Thyroid gland (tissue), 4 donors: ENCODE results near the gene CFAP161. TPM values are rescaled to one million over a fixed set of nuclear protein-coding genes. Genes with fewer than 3 reads are reported as not detected.

ENCODE experiments used
- DNase-seq, 2 donors: peaks; one replicate each; pipeline ENCODE4 v3.0.0-alpha.2; 2019
- H3K27ac ChIP-seq, 3 donors: fragments of 200-600 bp; sonication (generic); 1 replicate in 2 of 3; 2 replicates in 1 of 3; pipeline ENCODE4 v1.5.1; 2016 to 2019; ENCODE audit warnings: mild to moderate bottlenecking in 1 of 3, moderate library complexity in 1 of 3
- H3K27me3 ChIP-seq: fragments of 200-600 bp; sonication (generic); one replicate; pipeline ENCODE4 v1.5.1; 2019
- H3K36me3 ChIP-seq, 2 donors: fragments of 200-600 bp; sonication (generic); one replicate each; pipeline ENCODE4 v1.5.1; 2016 to 2019
- H3K4me1 ChIP-seq, 2 donors: fragments of 200-600 bp; sonication (generic); one replicate each; pipeline ENCODE4 v1.5.1; 2017 to 2019
- H3K4me3 ChIP-seq, 3 donors: fragments of 200-600 bp; sonication (generic); replicated peaks in 1 of 3; 1 replicate in 2 of 3; 2 replicates in 1 of 3; pipeline ENCODE4 v1.5.1; 2016; ENCODE audit warnings: mild to moderate bottlenecking in 1 of 3
- H3K9me3 ChIP-seq: fragments of 200-600 bp; sonication (generic); one replicate; pipeline ENCODE4 v1.5.1; 2017
- POLR2A ChIP-seq, 2 donors: fragments of 450-650 bp; IDR thresholded peaks; one replicate each; pipeline ENCODE4 v1.6.1; 2017; ENCODE audit warnings: antibody characterized with exemption in 2 of 2, mild to moderate bottlenecking in 2 of 2, moderate library complexity in 1 of 2
- WGBS, 2 donors: methylation state at CpG; one replicate each; pipeline ENCODE4 v1.1.5; 2017; 5-methylcytosine and 5-hydroxymethylcytosine counted together
- intact Hi-C: fragments of 100-400 bp; cut with DNase I; formaldehyde crosslinking; loops from one replicate; pipeline ENCODE4 v1.15.1; 2023
- total RNA-seq, 4 donors: library from RNA; depleted of rRNA; stranded (reverse); fragments of >200 nt; gene quantifications; one replicate each; pipeline ENCODE4 v1.2.3, GENCODE V29; 2016
- TF ChIP-seq, protein P1 (sequence below), 6 experiments: fragments of 200-600 bp in 3 of 6; fragments of 450-650 bp in 3 of 6; sonication (generic) in 3 of 6; IDR thresholded peaks; one replicate each; pipeline ENCODE4 v1.5.1; 2016 to 2019; ENCODE audit warnings: antibody characterized with exemption in 6 of 6, mild to moderate bottlenecking in 2 of 6, inconsistent platforms in 1 of 6, moderate library complexity in 1 of 6

Gene CFAP161
- total RNA-seq, 4 donors from 2014 or later = 0.56 to 0.81 (median 0.78) TPM; not detected in 1

DNA sequence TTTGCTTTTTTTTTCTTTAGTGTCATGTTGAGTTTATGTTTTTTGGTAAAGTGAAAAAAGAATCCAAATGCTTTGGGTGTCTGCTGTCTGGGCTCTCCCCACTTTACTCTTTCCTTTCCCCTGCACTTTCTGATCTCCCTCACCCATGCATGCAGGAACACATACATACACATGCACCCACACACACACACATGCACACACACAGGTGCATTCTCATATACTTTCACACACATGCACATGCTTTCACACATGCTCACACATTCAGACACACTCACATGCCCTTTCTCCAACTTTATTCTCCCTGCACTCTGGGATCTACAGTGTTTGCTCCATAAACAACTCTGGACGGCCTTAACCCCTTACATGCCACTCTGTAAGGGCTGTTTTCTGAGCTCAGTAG lies 46.4 kb upstream of the CFAP161 start:
- H3K4me3 ChIP-seq = no peak overlapping the region
- H3K9me3 ChIP-seq = no peaks in the 10 kb centered on the region
- H3K27ac ChIP-seq = no peak overlapping the region
- 41 to 43% methylated on average over 1 of the region's 1 CpG for WGBS, 2 donors
- H3K27me3 ChIP-seq = no peaks in the 10 kb centered on the region
- H3K4me1 ChIP-seq = no peaks in the 10 kb centered on the region
- DNase-seq = no peak
- no peaks in the 10 kb centered on the region for H3K36me3 ChIP-seq
- TF ChIP-seq, protein P1, sequence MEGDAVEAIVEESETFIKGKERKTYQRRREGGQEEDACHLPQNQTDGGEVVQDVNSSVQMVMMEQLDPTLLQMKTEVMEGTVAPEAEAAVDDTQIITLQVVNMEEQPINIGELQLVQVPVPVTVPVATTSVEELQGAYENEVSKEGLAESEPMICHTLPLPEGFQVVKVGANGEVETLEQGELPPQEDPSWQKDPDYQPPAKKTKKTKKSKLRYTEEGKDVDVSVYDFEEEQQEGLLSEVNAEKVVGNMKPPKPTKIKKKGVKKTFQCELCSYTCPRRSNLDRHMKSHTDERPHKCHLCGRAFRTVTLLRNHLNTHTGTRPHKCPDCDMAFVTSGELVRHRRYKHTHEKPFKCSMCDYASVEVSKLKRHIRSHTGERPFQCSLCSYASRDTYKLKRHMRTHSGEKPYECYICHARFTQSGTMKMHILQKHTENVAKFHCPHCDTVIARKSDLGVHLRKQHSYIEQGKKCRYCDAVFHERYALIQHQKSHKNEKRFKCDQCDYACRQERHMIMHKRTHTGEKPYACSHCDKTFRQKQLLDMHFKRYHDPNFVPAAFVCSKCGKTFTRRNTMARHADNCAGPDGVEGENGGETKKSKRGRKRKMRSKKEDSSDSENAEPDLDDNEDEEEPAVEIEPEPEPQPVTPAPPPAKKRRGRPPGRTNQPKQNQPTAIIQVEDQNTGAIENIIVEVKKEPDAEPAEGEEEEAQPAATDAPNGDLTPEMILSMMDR (IDR thresholded peaks at IDR 0.05) = no peak
- TF ChIP-seq POLR2A (IDR thresholded peaks at IDR 0.05) = no peak
- intact Hi-C loops = no loop called here

DNA sequence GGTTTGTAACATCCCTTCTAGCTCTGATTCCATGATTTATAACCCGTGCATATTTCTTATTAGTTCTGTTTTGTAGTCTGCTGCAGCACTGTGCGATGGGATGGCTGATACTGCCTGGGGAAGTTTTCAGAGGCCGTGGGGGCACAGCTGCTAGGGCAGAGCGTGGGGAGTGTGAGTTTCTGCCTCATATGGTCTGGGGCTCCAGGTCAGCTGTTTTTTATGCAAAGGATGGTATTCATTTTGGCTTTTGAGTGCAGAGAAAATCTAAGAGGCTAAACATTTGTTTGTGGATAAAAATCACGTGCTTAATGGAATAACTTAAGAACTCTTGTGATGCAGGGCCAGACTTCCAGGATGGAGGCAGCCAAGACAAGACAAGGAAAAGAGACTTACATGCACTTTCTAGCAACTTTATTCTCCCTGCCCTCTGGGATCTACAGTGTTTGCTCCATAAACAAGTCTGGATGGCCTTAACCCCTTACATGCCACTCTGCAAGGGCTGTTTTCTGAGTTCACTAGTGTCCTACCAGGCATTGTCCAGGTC lies 45.5 kb upstream of the CFAP161 start:
- no peak for TF ChIP-seq POLR2A (IDR thresholded peaks at IDR 0.05)
- TF ChIP-seq, protein P1 (IDR thresholded peaks at IDR 0.05) = no peak
- 74 to 82% methylated on average over 5 of the region's 5 CpGs for WGBS, 2 donors
- intact Hi-C loops = no loop called here
- no peaks in the 10 kb centered on the region for H3K36me3 ChIP-seq
- no peak overlapping the region for H3K27ac ChIP-seq
- H3K9me3 ChIP-seq = no peaks in the 10 kb centered on the region
- H3K4me3 ChIP-seq = no peak overlapping the region
- H3K27me3 ChIP-seq = no peaks in the 10 kb centered on the region
- DNase-seq = no peak
- H3K4me1 ChIP-seq = no peaks in the 10 kb centered on the region

DNA sequence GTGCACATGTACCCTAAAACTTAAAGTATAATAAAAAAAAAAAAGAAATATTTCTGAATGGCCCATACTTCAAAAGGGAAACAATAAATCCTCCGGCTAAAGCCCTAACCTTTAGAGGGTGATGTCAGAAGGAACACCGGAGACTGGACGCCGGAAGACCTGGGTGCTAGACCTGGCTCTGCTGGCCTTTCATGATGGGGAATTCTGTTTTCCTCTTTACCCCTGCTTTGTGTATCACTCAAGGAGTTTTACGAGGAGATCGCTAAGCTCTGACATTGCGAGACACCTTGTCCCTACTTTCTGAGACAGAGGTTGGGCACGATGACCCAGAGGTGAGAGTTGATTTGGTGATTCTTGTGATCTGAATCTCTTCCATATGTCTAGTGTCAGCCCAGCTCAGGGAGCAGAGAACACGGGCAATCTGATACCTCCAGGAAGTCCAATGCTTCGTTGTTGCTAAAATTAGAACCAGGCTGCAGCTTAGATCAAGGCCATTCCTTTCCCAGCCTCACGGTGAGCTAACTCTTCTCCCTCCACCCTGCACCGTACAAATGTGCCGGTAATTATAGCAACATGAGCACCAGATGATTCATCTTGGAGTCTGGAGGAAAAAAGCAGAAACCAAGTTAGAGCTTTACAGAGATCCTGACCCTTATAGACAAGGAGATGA lies 42.0 kb upstream of the CFAP161 start:
- no peak for DNase-seq
- H3K4me1 ChIP-seq = no peaks in the 10 kb centered on the region
- whole genome bisulfite sequencing, 2 donors = 56 to 76% methylated on average over 13 of the region's 13 CpGs
- no peaks in the 10 kb centered on the region for H3K27me3 ChIP-seq
- peak overlapping the region in 2 of 3 donors; percentile 5 to 23 for H3K27ac ChIP-seq
- TF ChIP-seq POLR2A (IDR thresholded peaks at IDR 0.05) = no peak
- TF ChIP-seq, protein P1 (IDR thresholded peaks at IDR 0.05) = no peak
- H3K4me3 ChIP-seq = no peak overlapping the region
- H3K36me3 ChIP-seq = no peaks in the 10 kb centered on the region
- intact Hi-C loops = no loop called here
- no peaks in the 10 kb centered on the region for H3K9me3 ChIP-seq

DNA sequence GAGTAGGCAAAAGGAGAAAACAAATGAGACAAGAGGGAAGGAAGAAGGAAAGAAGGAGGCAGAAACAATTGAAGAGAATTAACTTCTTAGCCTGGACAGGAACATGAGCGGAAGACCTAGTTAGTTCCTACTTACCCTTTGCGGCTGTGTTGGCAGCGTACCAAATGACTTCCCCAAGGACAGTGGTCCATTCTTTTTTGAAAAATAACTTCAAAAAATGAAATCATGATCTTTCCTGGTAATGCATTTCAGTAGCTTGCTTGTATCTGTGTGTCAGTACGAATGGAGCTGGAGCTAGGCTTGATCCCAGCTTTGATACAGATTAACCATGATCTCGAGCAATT lies 41.5 kb upstream of the CFAP161 start:
- H3K4me1 ChIP-seq = no peaks in the 10 kb centered on the region
- WGBS, 2 donors = 59 to 61% methylated on average over 5 of the region's 5 CpGs
- no peaks in the 10 kb centered on the region for H3K36me3 ChIP-seq
- intact Hi-C loops = no loop called here
- H3K27ac ChIP-seq = peak overlapping the region in 2 of 3 donors; percentile 5 to 23
- H3K4me3 ChIP-seq = no peak overlapping the region
- H3K9me3 ChIP-seq = no peaks in the 10 kb centered on the region
- no peaks in the 10 kb centered on the region for H3K27me3 ChIP-seq
- no peak for TF ChIP-seq POLR2A (IDR thresholded peaks at IDR 0.05)
- TF ChIP-seq, protein P1 (IDR thresholded peaks at IDR 0.05) = no peak
- DNase-seq = no peak

DNA sequence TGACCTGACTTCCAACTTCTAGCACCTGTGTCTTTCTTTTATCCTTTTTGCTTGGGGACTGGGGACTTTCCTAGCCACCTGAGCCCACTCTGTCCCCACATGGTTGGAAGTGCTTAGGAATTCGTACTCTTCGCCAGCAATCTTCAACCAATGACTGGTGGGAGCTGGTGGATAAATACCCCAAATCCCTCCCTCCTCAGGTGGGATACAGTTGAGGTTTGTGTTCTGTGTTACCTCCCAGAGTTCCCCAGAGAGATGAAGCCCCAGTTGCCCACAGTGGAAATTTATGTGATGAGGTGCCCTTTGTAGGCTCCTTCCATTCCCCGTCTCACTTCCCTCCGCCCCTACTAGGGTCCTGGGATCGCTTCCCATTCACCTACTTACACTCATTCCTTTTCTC lies 40.1 kb upstream of the CFAP161 start:
- no peaks in the 10 kb centered on the region for H3K27me3 ChIP-seq
- H3K9me3 ChIP-seq = no peaks in the 10 kb centered on the region
- intact Hi-C loops = no loop called here
- 93% methylated on average over 5 of the region's 5 CpGs for WGBS, 2 donors
- H3K36me3 ChIP-seq = no peaks in the 10 kb centered on the region
- no peak overlapping the region for H3K27ac ChIP-seq
- no peak for DNase-seq
- TF ChIP-seq POLR2A (IDR thresholded peaks at IDR 0.05) = no peak
- H3K4me3 ChIP-seq = no peak overlapping the region
- no peaks in the 10 kb centered on the region for H3K4me1 ChIP-seq
